Body of pancreas (tissue), 4 donors: ENCODE measurements around the gene PCDHGB3. TPM values are rescaled to one million over a fixed set of nuclear protein-coding genes. Genes with fewer than 3 reads are reported as not detected.
"Not testable (repeated sequence)": the region's sequence is repeated elsewhere in the genome, so short reads cannot be mapped to it uniquely, and the experiment has no call there.

ENCODE experiments used
- ATAC-seq: fragments of 150-250 bp; one replicate; pipeline ENCODE4 v1.9.1; 2016
- DNase-seq, 4 donors: peaks; one replicate each; pipeline ENCODE4 v3.0.0-alpha.2; 2019
- H3K27ac ChIP-seq, 4 donors: fragments of 200-600 bp; sonication (generic); 1 replicate in 3 of 4; 2 replicates in 1 of 4; pipeline versions ENCODE4 v1.5.1 to v1.6.1; 2016 to 2019; ENCODE audit warnings: mild to moderate bottlenecking in 1 of 4, mixed read lengths in 1 of 4, moderate library complexity in 1 of 4
- H3K27me3 ChIP-seq, 2 donors: fragments of 200-600 bp; sonication (generic); one replicate each; pipeline ENCODE4 v1.6.0; 2016; ENCODE audit warnings: mild to moderate bottlenecking in 1 of 2
- H3K36me3 ChIP-seq, 2 donors: fragments of 200-600 bp; sonication (generic); replicated peaks in 1 of 2; 2 replicates each; pipeline ENCODE4 v1.5.1; 2016; ENCODE audit warnings: low read depth in 2 of 2; ENCODE audit not compliant: insufficient read depth in 1 of 2
- H3K4me1 ChIP-seq: fragments of 200-600 bp; sonication (generic); one replicate; pipeline ENCODE4 v1.6.0; 2016
- H3K4me3 ChIP-seq, 2 donors: fragments of 200-600 bp; sonication (generic); 1 replicate in 1 of 2; 2 replicates in 1 of 2; pipeline ENCODE4 v1.5.1; 2016 to 2019
- H3K9me3 ChIP-seq, 3 donors: fragments of 200-600 bp; sonication (generic); 1 replicate in 2 of 3; 2 replicates in 1 of 3; pipeline ENCODE4 v1.5.1; 2016
- POLR2A ChIP-seq, 3 donors: fragments of 450-650 bp; IDR thresholded peaks; one replicate each; pipeline ENCODE4 v1.6.1; 2016; ENCODE audit warnings: antibody characterized with exemption in 3 of 3, mild to moderate bottlenecking in 2 of 3
- WGBS, 2 donors: methylation state at CpG; one replicate each; pipeline ENCODE4 v1.1.5; 2017; 5-methylcytosine and 5-hydroxymethylcytosine counted together
- intact Hi-C: fragments of 100-400 bp; cut with DNase I; formaldehyde crosslinking; loops from one replicate; pipeline ENCODE4 v1.15.1; 2023
- total RNA-seq, 2 donors: library from RNA; depleted of rRNA; stranded (reverse); fragments of >200 nt; gene quantifications; one replicate each; pipeline ENCODE4 v1.1.0, GENCODE V29; 2016
- TF ChIP-seq, protein P1 (sequence below), 7 experiments: fragments of 450-650 bp in 4 of 7; fragments of 200-600 bp in 3 of 7; sonication (generic) in 3 of 7; IDR thresholded peaks; one replicate each; pipeline ENCODE4 v1.5.1; 2016 to 2019; ENCODE audit warnings: antibody characterized with exemption in 7 of 7

The PCDHGB3 gene
- total RNA-seq, 2 donors from 2014 or later, result 4.2 to 10.2 TPM

GRCh38 chr5:141388661-141389060, 18.6 kb downstream of the PCDHGB3 start:
- no peak overlapping the region for H3K27ac ChIP-seq
- no peak overlapping the region for H3K4me3 ChIP-seq
- no peak for TF ChIP-seq POLR2A (IDR thresholded peaks at IDR 0.05)
- TF ChIP-seq, protein P1, sequence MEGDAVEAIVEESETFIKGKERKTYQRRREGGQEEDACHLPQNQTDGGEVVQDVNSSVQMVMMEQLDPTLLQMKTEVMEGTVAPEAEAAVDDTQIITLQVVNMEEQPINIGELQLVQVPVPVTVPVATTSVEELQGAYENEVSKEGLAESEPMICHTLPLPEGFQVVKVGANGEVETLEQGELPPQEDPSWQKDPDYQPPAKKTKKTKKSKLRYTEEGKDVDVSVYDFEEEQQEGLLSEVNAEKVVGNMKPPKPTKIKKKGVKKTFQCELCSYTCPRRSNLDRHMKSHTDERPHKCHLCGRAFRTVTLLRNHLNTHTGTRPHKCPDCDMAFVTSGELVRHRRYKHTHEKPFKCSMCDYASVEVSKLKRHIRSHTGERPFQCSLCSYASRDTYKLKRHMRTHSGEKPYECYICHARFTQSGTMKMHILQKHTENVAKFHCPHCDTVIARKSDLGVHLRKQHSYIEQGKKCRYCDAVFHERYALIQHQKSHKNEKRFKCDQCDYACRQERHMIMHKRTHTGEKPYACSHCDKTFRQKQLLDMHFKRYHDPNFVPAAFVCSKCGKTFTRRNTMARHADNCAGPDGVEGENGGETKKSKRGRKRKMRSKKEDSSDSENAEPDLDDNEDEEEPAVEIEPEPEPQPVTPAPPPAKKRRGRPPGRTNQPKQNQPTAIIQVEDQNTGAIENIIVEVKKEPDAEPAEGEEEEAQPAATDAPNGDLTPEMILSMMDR (IDR thresholded peaks at IDR 0.05), result no peak
- H3K4me1 ChIP-seq, result no peaks in the 10 kb centered on the region
- WGBS, 2 donors, result 29 to 43% methylated on average over 10 of the region's 10 CpGs
- H3K27me3 ChIP-seq, result no peaks in the 10 kb centered on the region
- intact Hi-C loops, result no loop called here
- DNase-seq (no peak), ATAC-seq (no peak)
- H3K36me3 ChIP-seq, result no peaks in the 10 kb centered on the region
- peaks cover 0 to 68% (median 20%) of the 10 kb centered on the region in 3 donors for H3K9me3 ChIP-seq

GRCh38 chr5:141389153-141390042, 19.4 kb downstream of the PCDHGB3 start:
- H3K9me3 ChIP-seq, result peaks cover 0 to 67% (median 18%) of the 10 kb centered on the region in 3 donors
- WGBS, 2 donors, result 22 to 36% methylated on average over 22 to 73 of the region's 77 CpGs

GRCh38 chr5:141392429-141393198, 22.6 kb downstream of the PCDHGB3 start, which contains the start of gene PCDHGA8:
Gene PCDHGA8, plus strand, starts transcription at chr5:141392633. Its CDS starts 181 bp downstream, at chr5:141392814.
- Histone ChIP-seq H3K36me3 (no peaks in the 10 kb centered on the region), H3K27me3 (no peaks in the 10 kb centered on the region), H3K4me1 (no peaks in the 10 kb centered on the region), H3K27ac (no peak within 1 kb of the TSS), H3K4me3 (no peak within 1 kb of the TSS), H3K9me3 (peaks cover 0 to 67% (median 21%) of the 10 kb centered on the region in 3 donors)
- 20 to 32% methylated on average over 37 to 38 of the region's 38 CpGs for WGBS, 2 donors
- intact Hi-C loops, result no loop called here
- no peak for DNase-seq
- no peak for ATAC-seq
- TF ChIP-seq, protein P1 (IDR thresholded peaks at IDR 0.05), result peak in 1 of 7 experiments; percentile 8
- no peak for TF ChIP-seq POLR2A (IDR thresholded peaks at IDR 0.05)

More at GRCh38 chr5:141389153-141390042, 19.4 kb downstream of the PCDHGB3 start:
- no peaks in the 10 kb centered on the region for H3K27me3 ChIP-seq
- H3K27ac ChIP-seq, result no peak overlapping the region
- H3K4me1 ChIP-seq, result no peaks in the 10 kb centered on the region
- no peak overlapping the region for H3K4me3 ChIP-seq
- intact Hi-C loops, result no loop called here
- no peak for ATAC-seq
- no peak for DNase-seq
- H3K36me3 ChIP-seq, result no peaks in the 10 kb centered on the region
- TF ChIP-seq, protein P1 (IDR thresholded peaks at IDR 0.05), result no peak
- TF ChIP-seq POLR2A (IDR thresholded peaks at IDR 0.05), result no peak

DNA sequence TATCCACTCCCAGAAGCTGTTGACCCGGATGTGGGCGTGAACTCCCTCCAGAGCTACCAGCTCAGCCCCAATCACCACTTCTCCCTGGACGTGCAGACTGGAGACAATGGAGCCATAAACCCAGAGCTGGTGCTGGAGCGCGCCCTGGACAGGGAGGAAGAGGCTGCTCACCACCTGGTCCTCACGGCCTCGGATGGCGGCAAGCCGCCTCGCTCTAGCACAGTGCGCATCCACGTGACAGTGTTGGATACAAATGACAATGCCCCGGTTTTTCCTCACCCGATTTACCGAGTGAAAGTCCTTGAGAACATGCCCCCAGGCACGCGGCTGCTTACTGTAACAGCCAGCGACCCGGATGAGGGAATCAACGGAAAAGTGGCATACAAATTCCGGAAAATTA, 23.2 kb downstream of the PCDHGB3 start:
- TF ChIP-seq, protein P1 (IDR thresholded peaks at IDR 0.05), result no peak
- TF ChIP-seq POLR2A (IDR thresholded peaks at IDR 0.05), result no peak
- Histone ChIP-seq H3K4me1 (no peaks in the 10 kb centered on the region), H3K27ac (no peak overlapping the region), H3K4me3 (no peak overlapping the region), H3K36me3 (no peaks in the 10 kb centered on the region), H3K27me3 (no peaks in the 10 kb centered on the region), H3K9me3 (peaks cover 0 to 66% (median 21%) of the 10 kb centered on the region in 3 donors)
- ATAC-seq (no peak), DNase-seq (no peak)
- 22 to 42% methylated on average over 21 of the region's 21 CpGs for WGBS, 2 donors
- intact Hi-C loops, result no loop called here

DNA sequence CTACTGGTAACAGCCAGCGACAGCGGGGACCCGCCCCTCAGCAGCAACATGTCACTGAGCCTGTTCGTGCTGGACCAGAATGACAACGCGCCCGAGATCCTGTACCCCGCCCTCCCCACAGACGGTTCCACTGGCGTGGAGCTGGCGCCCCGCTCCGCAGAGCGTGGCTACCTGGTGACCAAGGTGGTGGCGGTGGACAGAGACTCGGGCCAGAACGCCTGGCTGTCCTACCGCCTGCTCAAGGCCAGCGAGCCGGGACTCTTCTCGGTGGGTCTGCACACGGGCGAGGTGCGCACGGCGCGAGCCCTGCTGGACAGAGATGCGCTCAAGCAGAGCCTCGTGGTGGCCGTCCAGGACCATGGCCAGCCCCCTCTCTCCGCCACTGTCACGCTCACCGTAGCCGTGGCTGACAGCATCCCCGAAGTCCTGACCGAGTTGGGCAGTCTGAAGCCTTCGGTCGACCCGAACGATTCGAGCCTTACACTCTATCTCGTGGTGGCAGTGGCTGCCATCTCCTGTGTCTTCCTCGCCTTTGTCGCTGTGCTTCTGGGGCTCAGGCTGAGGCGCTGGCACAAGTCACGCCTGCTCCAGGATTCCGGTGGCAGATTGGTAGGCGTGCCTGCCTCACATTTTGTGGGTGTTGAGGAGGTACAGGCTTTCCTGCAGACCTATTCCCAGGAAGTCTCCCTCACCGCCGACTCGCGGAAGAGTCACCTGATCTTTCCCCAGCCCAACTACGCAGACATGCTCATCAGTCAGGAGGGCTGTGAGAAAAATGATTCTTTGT, 24.6 kb downstream of the PCDHGB3 start:
- H3K27ac ChIP-seq, H3K4me3 ChIP-seq, DNase-seq, intact Hi-C loops, ATAC-seq, H3K4me1 ChIP-seq, H3K36me3 ChIP-seq, H3K27me3 ChIP-seq: not testable (repeated sequence)
- WGBS, 2 donors, result 29 to 35% methylated on average over 7 to 40 of the region's 53 CpGs
- H3K9me3 ChIP-seq, result peaks cover 0 to 63% (median 17%) of the 10 kb centered on the region in 3 donors
